ENCODE data around the gene SORCS3.

DNA sequence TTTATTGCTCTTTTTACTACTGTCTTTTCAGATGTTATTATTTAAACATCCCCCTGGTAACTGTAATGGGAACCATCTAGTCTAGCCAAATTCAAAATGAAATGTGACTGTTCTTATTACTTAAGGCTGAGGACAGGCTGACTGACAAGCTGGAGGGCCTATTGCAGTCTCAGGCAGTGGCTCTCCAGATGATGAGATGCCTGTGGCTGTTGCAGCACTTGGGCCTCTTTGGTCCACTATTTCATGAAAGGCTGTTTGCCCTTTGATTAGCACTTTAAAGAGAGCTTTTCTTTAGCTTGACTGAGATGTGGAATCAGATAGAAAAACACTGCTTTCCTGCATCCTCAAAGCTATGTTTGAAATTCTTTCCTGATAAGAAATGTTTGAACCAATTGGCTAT is 540.5 kb downstream of the SORCS3 start:
- no peak for TF ChIP-seq POLR2A (IDR thresholded peaks at IDR 0.05)
- TF ChIP-seq, protein P1, sequence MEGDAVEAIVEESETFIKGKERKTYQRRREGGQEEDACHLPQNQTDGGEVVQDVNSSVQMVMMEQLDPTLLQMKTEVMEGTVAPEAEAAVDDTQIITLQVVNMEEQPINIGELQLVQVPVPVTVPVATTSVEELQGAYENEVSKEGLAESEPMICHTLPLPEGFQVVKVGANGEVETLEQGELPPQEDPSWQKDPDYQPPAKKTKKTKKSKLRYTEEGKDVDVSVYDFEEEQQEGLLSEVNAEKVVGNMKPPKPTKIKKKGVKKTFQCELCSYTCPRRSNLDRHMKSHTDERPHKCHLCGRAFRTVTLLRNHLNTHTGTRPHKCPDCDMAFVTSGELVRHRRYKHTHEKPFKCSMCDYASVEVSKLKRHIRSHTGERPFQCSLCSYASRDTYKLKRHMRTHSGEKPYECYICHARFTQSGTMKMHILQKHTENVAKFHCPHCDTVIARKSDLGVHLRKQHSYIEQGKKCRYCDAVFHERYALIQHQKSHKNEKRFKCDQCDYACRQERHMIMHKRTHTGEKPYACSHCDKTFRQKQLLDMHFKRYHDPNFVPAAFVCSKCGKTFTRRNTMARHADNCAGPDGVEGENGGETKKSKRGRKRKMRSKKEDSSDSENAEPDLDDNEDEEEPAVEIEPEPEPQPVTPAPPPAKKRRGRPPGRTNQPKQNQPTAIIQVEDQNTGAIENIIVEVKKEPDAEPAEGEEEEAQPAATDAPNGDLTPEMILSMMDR (IDR thresholded peaks at IDR 0.05), result no peak
